ENCODE data around the gene TCERG1L. TPM values are rescaled to one million over a fixed set of nuclear protein-coding genes. Genes with fewer than 3 reads are reported as not detected.

The TCERG1L gene
- total RNA-seq, 1 experiment from 2014 or later: not detected

DNA sequence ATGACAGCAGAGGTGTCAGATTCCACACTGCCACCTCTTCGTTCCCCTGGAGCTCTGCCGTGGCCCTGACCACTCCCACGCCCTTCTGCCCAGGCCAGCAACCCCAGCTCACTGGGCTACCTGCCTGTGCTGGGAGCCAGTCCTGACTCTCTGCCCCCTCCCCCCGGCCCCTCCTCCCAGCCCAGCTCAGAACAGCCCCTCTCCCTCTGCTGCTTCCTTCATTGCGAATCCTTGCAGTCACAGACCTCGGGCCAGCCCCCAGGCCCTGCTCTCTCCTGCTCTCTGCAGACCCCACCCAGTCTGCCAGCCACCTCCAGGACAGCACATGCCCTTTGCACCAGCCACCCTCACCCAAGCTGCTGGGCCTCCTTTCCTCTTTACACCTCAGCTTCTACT, 60.4 kb downstream of the TCERG1L start:
- no peak for DNase-seq
- BruUV-seq (replicated peaks): no TSS peak
- no peaks in the 10 kb centered on the region for H3K79me2 ChIP-seq (ENCODE audit: low read depth)
- POLR2A ChIA-PET (ENCODE audit: unreplicated experiment): no interaction called here
- H3K36me3 ChIP-seq (ENCODE audit: low read depth): no peaks in the 10 kb centered on the region
- H3K27me3 ChIP-seq (ENCODE audit: insufficient read depth, low read depth): peaks cover 69% of the 10 kb centered on the region
- TF ChIP-seq EZH2 (IDR thresholded peaks at IDR 0.05; ENCODE audit: low read depth): no peak
- TF ChIP-seq, protein P1, sequence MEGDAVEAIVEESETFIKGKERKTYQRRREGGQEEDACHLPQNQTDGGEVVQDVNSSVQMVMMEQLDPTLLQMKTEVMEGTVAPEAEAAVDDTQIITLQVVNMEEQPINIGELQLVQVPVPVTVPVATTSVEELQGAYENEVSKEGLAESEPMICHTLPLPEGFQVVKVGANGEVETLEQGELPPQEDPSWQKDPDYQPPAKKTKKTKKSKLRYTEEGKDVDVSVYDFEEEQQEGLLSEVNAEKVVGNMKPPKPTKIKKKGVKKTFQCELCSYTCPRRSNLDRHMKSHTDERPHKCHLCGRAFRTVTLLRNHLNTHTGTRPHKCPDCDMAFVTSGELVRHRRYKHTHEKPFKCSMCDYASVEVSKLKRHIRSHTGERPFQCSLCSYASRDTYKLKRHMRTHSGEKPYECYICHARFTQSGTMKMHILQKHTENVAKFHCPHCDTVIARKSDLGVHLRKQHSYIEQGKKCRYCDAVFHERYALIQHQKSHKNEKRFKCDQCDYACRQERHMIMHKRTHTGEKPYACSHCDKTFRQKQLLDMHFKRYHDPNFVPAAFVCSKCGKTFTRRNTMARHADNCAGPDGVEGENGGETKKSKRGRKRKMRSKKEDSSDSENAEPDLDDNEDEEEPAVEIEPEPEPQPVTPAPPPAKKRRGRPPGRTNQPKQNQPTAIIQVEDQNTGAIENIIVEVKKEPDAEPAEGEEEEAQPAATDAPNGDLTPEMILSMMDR (conservative IDR thresholded peaks at IDR 0.05): no peak
- CTCF ChIA-PET: no interaction called here
- H4K20me1 ChIP-seq (ENCODE audit: insufficient read depth): no peaks in the 10 kb centered on the region
- no peaks in the 10 kb centered on the region for H3K9me2 ChIP-seq (ENCODE audit: insufficient read depth)
- H3K4me1 ChIP-seq (replicated peaks; ENCODE audit: insufficient read depth): no peaks in the 10 kb centered on the region
- H3F3A ChIP-seq (ENCODE audit: insufficient read depth, low read depth): no peaks in the 10 kb centered on the region
- no peak overlapping the region for H3K4me3 ChIP-seq
- H2AFZ ChIP-seq: no peak overlapping the region
- no peak overlapping the region for H3K4me2 ChIP-seq
- H3K9me3 ChIP-seq (ENCODE audit: insufficient read depth, low read depth): no peaks in the 10 kb centered on the region
- intact Hi-C loops (cut with micrococcal nuclease; ENCODE audit: unreplicated experiment): no loop called here
- H3K27ac ChIP-seq: no peak overlapping the region

GRCh38 chr10:131250454-131251145, 60.9 kb downstream of the TCERG1L start:
- H3K4me2 ChIP-seq: no peak overlapping the region
- H3K79me2 ChIP-seq (ENCODE audit: low read depth): no peaks in the 10 kb centered on the region
- no peaks in the 10 kb centered on the region for H4K20me1 ChIP-seq (ENCODE audit: insufficient read depth)
- H3K4me3 ChIP-seq: no peak overlapping the region
- H3K9me2 ChIP-seq (ENCODE audit: insufficient read depth): no peaks in the 10 kb centered on the region
- no peak overlapping the region for H3K27ac ChIP-seq
- H3K9me3 ChIP-seq (ENCODE audit: insufficient read depth, low read depth): no peaks in the 10 kb centered on the region
- no TSS peak for BruUV-seq (replicated peaks)
- H3K4me1 ChIP-seq (replicated peaks; ENCODE audit: insufficient read depth): no peaks in the 10 kb centered on the region
- POLR2A ChIA-PET (ENCODE audit: unreplicated experiment): no interaction called here
- no peak overlapping the region for H2AFZ ChIP-seq
- DNase-seq: no peak
- no peaks in the 10 kb centered on the region for H3K36me3 ChIP-seq (ENCODE audit: low read depth)
- TF ChIP-seq, protein P1 (conservative IDR thresholded peaks at IDR 0.05): no peak
- no peak for TF ChIP-seq EZH2 (IDR thresholded peaks at IDR 0.05; ENCODE audit: low read depth)
- peaks cover 63% of the 10 kb centered on the region for H3K27me3 ChIP-seq (ENCODE audit: insufficient read depth, low read depth)
- intact Hi-C loops (cut with micrococcal nuclease; ENCODE audit: unreplicated experiment): no loop called here
- no peaks in the 10 kb centered on the region for H3F3A ChIP-seq (ENCODE audit: insufficient read depth, low read depth)
- CTCF ChIA-PET: no interaction called here

DNA sequence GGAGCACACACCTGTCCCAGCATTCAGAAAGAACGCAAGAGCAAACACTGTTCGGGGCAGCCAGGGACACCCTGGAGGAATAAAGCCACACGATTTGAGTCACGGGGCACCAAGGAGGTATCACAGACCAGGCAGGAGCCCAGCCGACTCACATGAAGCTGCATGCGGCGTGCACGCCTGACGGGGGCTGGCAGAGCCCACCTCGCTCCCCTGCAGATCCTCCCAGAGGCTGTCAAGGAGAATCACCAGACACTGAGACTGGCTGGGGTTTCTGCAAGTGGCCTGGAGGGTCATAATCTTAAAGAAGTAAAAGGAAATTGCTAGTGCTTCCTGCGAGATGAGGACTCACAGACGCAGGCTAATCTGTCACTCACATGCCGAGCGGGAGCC, 61.6 kb downstream of the TCERG1L start:
- Histone ChIP-seq H3K4me1 (replicated peaks; ENCODE audit: insufficient read depth) (no peaks in the 10 kb centered on the region), H3K4me3 (no peak overlapping the region), H3K27me3 (ENCODE audit: insufficient read depth, low read depth) (peaks cover 57% of the 10 kb centered on the region), H3K36me3 (ENCODE audit: low read depth) (no peaks in the 10 kb centered on the region), H2AFZ (no peak overlapping the region), H3K9me3 (ENCODE audit: insufficient read depth, low read depth) (no peaks in the 10 kb centered on the region), H3K4me2 (no peak overlapping the region), H3K9me2 (ENCODE audit: insufficient read depth) (no peaks in the 10 kb centered on the region), H4K20me1 (ENCODE audit: insufficient read depth) (no peaks in the 10 kb centered on the region), H3F3A (ENCODE audit: insufficient read depth, low read depth) (no peaks in the 10 kb centered on the region), H3K27ac (no peak overlapping the region), H3K79me2 (ENCODE audit: low read depth) (no peaks in the 10 kb centered on the region)
- no peak for TF ChIP-seq EZH2 (IDR thresholded peaks at IDR 0.05; ENCODE audit: low read depth)
- TF ChIP-seq, protein P1 (conservative IDR thresholded peaks at IDR 0.05): no peak
- BruUV-seq (replicated peaks): no TSS peak
- intact Hi-C loops (cut with micrococcal nuclease; ENCODE audit: unreplicated experiment): no loop called here
- ChIA-PET CTCF (no interaction called here), POLR2A (ENCODE audit: unreplicated experiment) (no interaction called here)
- no peak for DNase-seq

All from PC-9 (cell line).